Endothelial cell of coronary artery (primary cell): ENCODE results near the gene TTF1. TPM values are rescaled to one million over a fixed set of nuclear protein-coding genes. Genes with fewer than 3 reads are reported as not detected.

ENCODE experiments used
- total RNA-seq: library from RNA; depleted of rRNA; stranded (reverse); fragments of >200 nt; gene quantifications from 2 replicates; pipeline ENCODE4 v1.2.3, GENCODE V29; 2014

TTF1 gene, protein sequence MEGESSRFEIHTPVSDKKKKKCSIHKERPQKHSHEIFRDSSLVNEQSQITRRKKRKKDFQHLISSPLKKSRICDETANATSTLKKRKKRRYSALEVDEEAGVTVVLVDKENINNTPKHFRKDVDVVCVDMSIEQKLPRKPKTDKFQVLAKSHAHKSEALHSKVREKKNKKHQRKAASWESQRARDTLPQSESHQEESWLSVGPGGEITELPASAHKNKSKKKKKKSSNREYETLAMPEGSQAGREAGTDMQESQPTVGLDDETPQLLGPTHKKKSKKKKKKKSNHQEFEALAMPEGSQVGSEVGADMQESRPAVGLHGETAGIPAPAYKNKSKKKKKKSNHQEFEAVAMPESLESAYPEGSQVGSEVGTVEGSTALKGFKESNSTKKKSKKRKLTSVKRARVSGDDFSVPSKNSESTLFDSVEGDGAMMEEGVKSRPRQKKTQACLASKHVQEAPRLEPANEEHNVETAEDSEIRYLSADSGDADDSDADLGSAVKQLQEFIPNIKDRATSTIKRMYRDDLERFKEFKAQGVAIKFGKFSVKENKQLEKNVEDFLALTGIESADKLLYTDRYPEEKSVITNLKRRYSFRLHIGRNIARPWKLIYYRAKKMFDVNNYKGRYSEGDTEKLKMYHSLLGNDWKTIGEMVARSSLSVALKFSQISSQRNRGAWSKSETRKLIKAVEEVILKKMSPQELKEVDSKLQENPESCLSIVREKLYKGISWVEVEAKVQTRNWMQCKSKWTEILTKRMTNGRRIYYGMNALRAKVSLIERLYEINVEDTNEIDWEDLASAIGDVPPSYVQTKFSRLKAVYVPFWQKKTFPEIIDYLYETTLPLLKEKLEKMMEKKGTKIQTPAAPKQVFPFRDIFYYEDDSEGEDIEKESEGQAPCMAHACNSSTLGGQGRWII
- 10.1 and 10.4 TPM in 2 replicates for total RNA-seq

DNA sequence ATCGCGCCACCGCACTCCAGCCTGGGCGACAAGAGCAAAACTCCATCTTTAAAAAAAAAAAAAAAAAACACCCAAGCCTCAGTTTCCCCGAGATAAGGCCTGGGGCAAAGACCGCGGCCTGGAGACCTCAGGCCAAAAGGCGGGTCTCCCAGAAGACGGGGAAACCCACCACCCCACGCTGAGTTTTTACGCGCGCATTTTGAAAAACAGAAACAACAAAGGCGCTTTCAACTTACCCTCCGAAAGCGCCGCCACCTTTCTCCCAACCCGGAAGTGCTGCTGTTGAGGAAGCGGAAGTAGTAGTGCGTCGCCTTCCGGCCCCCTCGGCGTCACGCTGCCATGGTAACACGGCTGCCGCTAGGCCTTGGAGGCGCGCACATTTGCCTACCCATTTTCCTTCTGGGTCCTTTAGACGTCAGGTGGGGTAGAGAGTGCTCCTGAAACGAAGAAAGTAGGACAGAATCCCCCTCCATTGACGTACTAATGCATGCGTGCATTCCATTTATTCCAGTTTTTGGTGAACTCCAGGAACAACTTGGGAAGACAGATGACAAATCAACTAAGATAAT, at the start of gene TTF1:
TSS of gene TTF1 (minus strand) at position 287 of the 569 bp plus-strand sequence. CDS start 4,019 bp downstream, outside the sequence.

DNA sequence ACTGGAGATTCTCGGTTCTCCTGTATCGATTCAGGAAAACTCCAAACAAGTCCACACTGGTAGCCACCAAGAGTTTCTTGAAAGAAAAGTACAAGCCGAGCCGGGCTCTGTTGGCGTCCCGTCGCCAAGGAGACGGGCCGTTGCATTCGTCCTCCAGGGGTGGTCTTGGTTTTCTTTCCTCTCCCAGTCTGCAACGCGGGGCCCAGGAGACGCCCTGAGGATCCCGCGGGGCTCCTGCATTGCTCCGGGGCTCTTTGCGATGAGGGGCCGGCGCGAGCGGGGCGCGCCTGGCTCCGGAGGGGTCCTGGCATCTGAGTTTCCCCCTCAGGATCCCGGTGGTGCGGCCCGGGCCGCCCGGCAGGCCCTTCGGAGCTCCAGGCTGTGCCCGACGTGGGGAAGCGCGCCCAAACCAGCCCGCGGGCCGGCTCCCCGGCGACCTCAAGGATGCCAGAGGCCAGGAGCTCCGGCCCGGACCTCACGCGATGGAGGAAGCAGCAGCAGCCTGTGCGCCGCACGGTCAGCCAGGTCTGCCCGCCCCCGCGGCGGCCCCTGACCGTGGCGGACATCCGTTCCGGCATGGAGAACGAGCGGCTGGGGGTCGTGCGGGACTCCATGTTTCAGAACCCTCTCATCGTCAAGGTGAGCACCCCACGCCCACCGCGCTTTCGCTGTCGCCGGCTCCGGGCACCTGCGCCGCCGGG, 3.3 kb upstream of the TTF1 start, which contains the start of gene CFAP77:
TSS of gene CFAP77 (plus strand) at position 384 of the 701 bp plus-strand sequence. CDS start at position 445, 61 bp downstream.

DNA sequence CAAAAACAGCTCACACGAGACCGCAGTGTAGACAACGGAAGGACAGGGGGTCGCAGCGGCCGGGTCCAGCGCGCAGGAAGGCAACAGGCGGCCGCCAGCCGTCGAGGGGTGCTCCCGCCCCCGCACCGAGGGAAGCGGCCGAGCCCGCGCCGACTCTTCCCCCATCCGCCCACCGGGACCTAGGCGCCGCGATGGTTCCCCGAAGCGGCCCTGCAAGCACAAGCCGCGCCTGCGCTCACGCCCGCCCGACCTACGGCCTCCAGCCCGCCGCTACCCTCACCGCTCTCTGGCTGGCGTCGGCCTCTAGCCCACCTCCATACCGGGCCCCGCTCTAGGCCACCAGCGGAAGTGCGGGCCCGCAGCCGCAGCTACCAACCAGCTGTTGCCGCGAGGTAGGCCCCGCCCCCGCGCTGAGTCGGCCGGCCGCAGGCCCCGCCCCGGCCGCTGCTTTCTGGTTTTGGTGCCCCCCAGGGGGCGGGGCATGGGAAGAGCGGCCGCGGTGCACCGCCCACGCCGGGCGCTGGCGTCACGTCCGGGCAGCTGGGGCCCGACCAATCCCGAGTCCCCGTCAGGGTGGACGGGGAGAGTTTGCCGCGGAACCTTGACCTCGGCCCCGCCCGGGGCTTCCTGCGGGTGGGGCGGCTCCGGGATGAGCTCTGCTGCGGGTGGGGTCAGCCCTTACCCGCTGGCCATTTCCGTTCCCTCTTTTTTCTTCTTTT, 51.8 kb downstream of the TTF1 start, which contains the start of gene SETX:
TSS of gene SETX (minus strand) at position 350 of the 719 bp plus-strand sequence. CDS start 5,558 bp downstream, outside the sequence.

Other genes with a start within 250 kb of the TTF1 start
- gene NTNG2, start 244.8 kb downstream of the TTF1 start, total RNA-seq, result 0.28 and 0.54 TPM in 2 replicates
- 68.6 and 68.8 TPM in 2 replicates for gene SETX, start 51.9 kb downstream of the TTF1 start, total RNA-seq
- gene CFAP77, start 3.4 kb upstream of the TTF1 start, total RNA-seq, result 0.09 TPM in 1 of 2 replicates, not detected in the other
- gene BARHL1, start 175.8 kb upstream of the TTF1 start, total RNA-seq, result not detected in 2 replicates